HepG2 (cell line): ENCODE data around the gene INF2. TPM values are rescaled to one million over a fixed set of nuclear protein-coding genes. Genes with fewer than 3 reads are reported as not detected.

Experiments
- ARNT ChIP-seq: fragments of 450-650 bp; IDR thresholded peaks from 2 replicates; pipeline ENCODE4 v1.6.1; 2017
- ATF3 ChIP-seq: sonication (generic); formaldehyde crosslinking; IDR thresholded peaks from 2 replicates; pipeline ENCODE4 v1.4.0; 2020; ENCODE audit warnings: missing genetic modification reagents
- ATRX ChIP-seq: sonication (generic); formaldehyde crosslinking; IDR thresholded peaks from 2 replicates; pipeline ENCODE4 v1.4.0; 2020; ENCODE audit warnings: missing genetic modification reagents, borderline replicate concordance
- CHD4 ChIP-seq: fragments of 200-600 bp; sonication (generic); IDR thresholded peaks from 2 replicates; pipeline ENCODE4 v1.7.0; 2017; ENCODE audit warnings: mild to moderate bottlenecking, low read length, borderline replicate concordance
- FOXP1 ChIP-seq, 2 experiments: fragments of 450-650 bp in 1 of 2; IDR thresholded peaks; 2 replicates each; pipeline ENCODE4 v1.6.1; 2017 to 2018; ENCODE audit warnings: antibody characterized with exemption in 1 of 2
- GATAD1 ChIP-seq: IDR thresholded peaks from 2 replicates; pipeline ENCODE4 v1.6.1; 2016; ENCODE audit warnings: missing genetic modification reagents, missing compliant biosample characterization
- HNRNPH1 ChIP-seq: fragments of 200-400 bp; formaldehyde crosslinking; optimal IDR thresholded peaks from 2 replicates; pipeline ENCODE3; 2017; ENCODE audit warnings: mild to moderate bottlenecking, low read depth, low read length
- KDM4B ChIP-seq: sonication (generic); formaldehyde crosslinking; IDR thresholded peaks from 2 replicates; pipeline ENCODE4 v1.4.0; 2020; ENCODE audit warnings: missing genetic modification reagents
- MXD3 ChIP-seq: IDR thresholded peaks from 2 replicates; pipeline ENCODE4 v1.6.1; 2016; ENCODE audit warnings: mild to moderate bottlenecking, missing biosample characterization, missing genetic modification reagents
- NCOA5 ChIP-seq: sonication (generic); formaldehyde crosslinking; IDR thresholded peaks from 2 replicates; pipeline ENCODE4 v1.4.0; 2020; ENCODE audit warnings: missing genetic modification reagents
- NFIB ChIP-seq: sonication (generic); formaldehyde crosslinking; IDR thresholded peaks from 2 replicates; pipeline ENCODE4 v1.9.0; 2021; ENCODE audit warnings: missing genetic modification reagents, mild to moderate bottlenecking, borderline replicate concordance
- PTBP1 ChIP-seq: fragments of 200-400 bp; formaldehyde crosslinking; IDR thresholded peaks from 2 replicates; pipeline ENCODE4 v1.6.1; 2018; ENCODE audit warnings: low read length, low read depth; ENCODE audit not compliant: poor library complexity, severe bottlenecking
- RAD21 ChIP-seq: fragments of 450-650 bp; formaldehyde crosslinking; IDR thresholded peaks from 2 replicates; pipeline ENCODE4 v1.5.0; 2020; ENCODE audit warnings: mild to moderate bottlenecking
- SKI ChIP-seq: fragments of 450-650 bp; IDR thresholded peaks from one replicate; pipeline ENCODE4 v1.6.1; 2018; ENCODE audit warnings: mild to moderate bottlenecking; ENCODE audit not compliant: partially characterized antibody
- SMARCC2 ChIP-seq: fragments of 450-650 bp; IDR thresholded peaks from 2 replicates; pipeline ENCODE4 v1.6.1; 2017; ENCODE audit warnings: antibody characterized with exemption, mild to moderate bottlenecking
- SRSF4 ChIP-seq: fragments of 200-400 bp; formaldehyde crosslinking; IDR thresholded peaks from one replicate; pipeline ENCODE4 v1.6.1; 2018; ENCODE audit warnings: mild to moderate bottlenecking, low read depth, low read length, moderate library complexity; ENCODE audit not compliant: poor library complexity, severe bottlenecking
- TAF15 ChIP-seq: fragments of 200-400 bp; formaldehyde crosslinking; IDR thresholded peaks from one replicate; pipeline ENCODE4 v1.6.1; 2018; ENCODE audit warnings: mild to moderate bottlenecking, low read depth, low read length; ENCODE audit not compliant: poor library complexity, severe bottlenecking
- TBX2 ChIP-seq: sonication (generic); formaldehyde crosslinking; IDR thresholded peaks from 2 replicates; pipeline ENCODE4 v1.5.0; 2020; ENCODE audit warnings: missing genetic modification reagents, mild to moderate bottlenecking, borderline replicate concordance
- ZHX1 ChIP-seq: sonication (generic); formaldehyde crosslinking; IDR thresholded peaks from 2 replicates; pipeline ENCODE4 v1.8.1; 2022; ENCODE audit warnings: low read depth, mild to moderate bottlenecking, missing genetic modification reagents
- ZNF138 ChIP-seq: sonication (generic); formaldehyde crosslinking; IDR thresholded peaks from 2 replicates; pipeline ENCODE4 v1.5.0; 2020; ENCODE audit warnings: mild to moderate bottlenecking, low read depth, missing genetic modification reagents
- ZNF160 ChIP-seq: sonication (generic); formaldehyde crosslinking; IDR thresholded peaks from 2 replicates; pipeline ENCODE4 v1.8.0; 2022; ENCODE audit warnings: mild to moderate bottlenecking, inconsistent platforms, missing genetic modification reagents
- ZNF18 ChIP-seq: sonication (generic); formaldehyde crosslinking; IDR thresholded peaks from 2 replicates; pipeline ENCODE4 v1.8.0; 2022; ENCODE audit warnings: mild to moderate bottlenecking, missing genetic modification reagents; ENCODE audit not compliant: insufficient replicate concordance
- ZNF282 ChIP-seq: fragments of 450-650 bp; IDR thresholded peaks from 2 replicates; pipeline ENCODE4 v1.6.1; 2018; ENCODE audit not compliant: partially characterized antibody
- ZNF451 ChIP-seq: sonication (generic); formaldehyde crosslinking; IDR thresholded peaks from 2 replicates; pipeline ENCODE4 v1.5.0; 2020; ENCODE audit warnings: mild to moderate bottlenecking, missing genetic modification reagents
- ZNF629 ChIP-seq: sonication (generic); formaldehyde crosslinking; conservative IDR thresholded peaks from 2 replicates; pipeline ENCODE4 v1.5.0; 2020; ENCODE audit warnings: missing genetic modification reagents
- ZSCAN5A ChIP-seq: sonication (generic); formaldehyde crosslinking; IDR thresholded peaks from 2 replicates; pipeline ENCODE4 v1.8.0; 2022; ENCODE audit warnings: mild to moderate bottlenecking, missing genetic modification reagents, borderline replicate concordance
- polyA plus RNA-seq, 8 experiments: library from polyadenylated mRNA; depleted of rRNA in 3 of 8; stranded (reverse) in 7 of 8; unstranded in 1 of 8; fragments of >200 nt; fragmentation: Illumina TruSeq in 4 of 8; extraction: Trizol in 4 of 8; gene quantifications; 2 replicates each; pipeline versions ENCODE4 v1.2.1 to v1.2.3, GENCODE V29; 2011 to 2016; ENCODE audit warnings: low read depth in 4 of 8, missing spikeins in 1 of 8, mixed read lengths in 1 of 8; ENCODE audit not compliant: insufficient read depth in 1 of 8
- total RNA-seq, 5 experiments: library from RNA; depleted of rRNA; stranded (reverse); fragments of >200 nt; fragmentation: Illumina TruSeq; extraction: Trizol; gene quantifications; 2 replicates each; pipeline ENCODE4 v1.2.3, GENCODE V29; 2016; ENCODE audit warnings: low read depth in 1 of 5

INF2 gene
- total and polyA plus RNA-seq, 2 of the 13 experiments (the other 11 are each of a cell fraction or from before 2014, with no cell fraction given), result 16.4 to 26.4 TPM

- no peak for TF ChIP-seq ZHX1 (CRISPR knock-in tag)
- no peak for TF ChIP-seq ATF3 (CRISPR knock-in tag)
- no peak for TF ChIP-seq SRSF4
- no peak for TF ChIP-seq NFIB
- peak; percentile 97 for TF ChIP-seq SKI
- TF ChIP-seq ZNF160 (CRISPR knock-in tag), result no peak
- TF ChIP-seq ATRX, result no peak
- TF ChIP-seq PTBP1, result no peak
- no peak for TF ChIP-seq GATAD1 (CRISPR knock-in tag)
- no peak for TF ChIP-seq ZNF451 (CRISPR knock-in tag)
- peak; percentile 53 for TF ChIP-seq ZNF18 (CRISPR knock-in tag)
- TF ChIP-seq HNRNPH1, result no peak
- TF ChIP-seq MXD3 (CRISPR knock-in tag), result no peak
- no peak for TF ChIP-seq ZNF282
- TF ChIP-seq TAF15, result no peak
- TF ChIP-seq ARNT, result no peak
- TF ChIP-seq CHD4, result no peak
- no peak for TF ChIP-seq KDM4B (CRISPR knock-in tag)
- no peak for TF ChIP-seq NCOA5 (CRISPR knock-in tag)
- no peak for TF ChIP-seq ZNF138
- TF ChIP-seq RAD21 (CRISPR knock-in tag), result no peak
- no peak for TF ChIP-seq ZNF629 (CRISPR knock-in tag)
- no peak for TF ChIP-seq FOXP1 (IDR thresholded peaks at IDR 0.05)
- TF ChIP-seq FOXP1 (CRISPR knock-in tag; IDR thresholded peaks at IDR 0.05), result peak; percentile 60; the same call in 1 of the 2 replicates
- TF ChIP-seq ZSCAN5A (CRISPR knock-in tag), result no peak
- peak; percentile 69; the same call in 1 of the 2 replicates for TF ChIP-seq TBX2 (CRISPR knock-in tag)
- no peak for TF ChIP-seq SMARCC2
Observed at GRCh38 chr14:104654119-104654518, 35.3 kb upstream of the INF2 start (continued).
